Transverse colon (tissue), 4 donors: ENCODE measurements around the gene ZNF683. TPM values are rescaled to one million over a fixed set of nuclear protein-coding genes. Genes with fewer than 3 reads are reported as not detected.

Source experiments
- DNase-seq: peaks from one replicate; pipeline ENCODE4 v3.0.0-alpha.2; 2019
- H3K27ac ChIP-seq, 4 donors: fragments of 200-600 bp; sonication (generic); 2 replicates each; pipeline ENCODE4 v1.5.1; 2016 to 2018; ENCODE audit warnings: inconsistent platforms in 4 of 4
- H3K27me3 ChIP-seq: fragments of 200-600 bp; sonication (generic); 2 replicates; pipeline ENCODE4 v1.5.1; 2017; ENCODE audit warnings: inconsistent platforms
- H3K36me3 ChIP-seq, 4 donors: fragments of 200-600 bp; sonication (generic); 2 replicates each; pipeline ENCODE4 v1.5.1; 2017 to 2019; ENCODE audit warnings: inconsistent platforms in 4 of 4
- H3K4me1 ChIP-seq, 4 donors: fragments of 200-600 bp; sonication (generic); 2 replicates each; pipeline ENCODE4 v1.5.1; 2017 to 2020; ENCODE audit warnings: inconsistent platforms in 4 of 4
- H3K4me3 ChIP-seq, 4 donors: fragments of 200-600 bp; sonication (generic); 1 replicate in 1 of 4; 2 replicates in 3 of 4; pipeline versions ENCODE4 v1.5.1 to v1.6.1; 2017 to 2019; ENCODE audit warnings: inconsistent platforms in 4 of 4
- H3K9me3 ChIP-seq, 2 donors: fragments of 200-600 bp; sonication (generic); 2 replicates each; pipeline ENCODE4 v1.5.1; 2017 to 2019; ENCODE audit warnings: inconsistent platforms in 2 of 2
- CTCF ChIP-seq, 5 experiments: fragments of 200-600 bp in 3 of 5; fragments of 450-650 bp in 2 of 5; sonication (generic) in 3 of 5; IDR thresholded peaks; 1 replicate in 2 of 5; 2 replicates in 3 of 5; pipeline ENCODE4 v1.5.1; 2016 to 2017; ENCODE audit warnings: antibody characterized with exemption in 5 of 5, inconsistent platforms in 3 of 5, mild to moderate bottlenecking in 2 of 5, moderate library complexity in 1 of 5
- EP300 ChIP-seq: sonication (generic); formaldehyde crosslinking; IDR thresholded peaks from one replicate; pipeline ENCODE4 v1.6.1; 2017; ENCODE audit warnings: antibody characterized with exemption, low read depth
- POLR2A ChIP-seq: fragments of 450-650 bp; IDR thresholded peaks from one replicate; pipeline ENCODE4 v1.6.1; 2016; ENCODE audit warnings: antibody characterized with exemption, mild to moderate bottlenecking, moderate library complexity
- POLR2AphosphoS5 ChIP-seq, 3 donors: sonication (generic); formaldehyde crosslinking; IDR thresholded peaks; one replicate each; pipeline ENCODE4 v1.6.1; 2016; ENCODE audit warnings: antibody characterized with exemption in 3 of 3
- WGBS, 2 donors: methylation state at CpG; one replicate each; pipeline ENCODE4 v1.1.5; 2018; ENCODE audit warnings: low coverage in 1 of 2; 5-methylcytosine and 5-hydroxymethylcytosine counted together
- in situ Hi-C, 4 donors: fragments of 200-750 bp; cut with MboI; loops; one replicate each; pipeline versions ENCODE4 v1.15.0 to v1.15.1; 2017; ENCODE audit warnings: low sequenced_read_pairs in 3 of 4, low pct_ligation_motif_present in 1 of 4, low pct_unique_long_range_greater_than_20kb in 1 of 4
- intact Hi-C: fragments of 100-400 bp; cut with DNase I; formaldehyde crosslinking; loops from one replicate; pipeline ENCODE4 v1.15.1; 2023; ENCODE audit warnings: low total_unique reads
- total RNA-seq, 4 donors: library from RNA; depleted of rRNA; stranded (reverse); fragments of >200 nt; gene quantifications; one replicate each; pipeline ENCODE4 v1.1.0, GENCODE V29; 2016

ZNF683 gene
- total RNA-seq, 4 donors from 2014 or later, result not detected

GRCh38 chr1:26321315-26322041, 51.1 kb downstream of the ZNF683 start:
- H3K27ac ChIP-seq, result peak overlapping the region in 2 of 4 donors; percentile 5 to 13

GRCh38 chr1:26320896-26321295, 51.7 kb downstream of the ZNF683 start:
- intact Hi-C loops, result loop anchor here (2.0 kb wide), 1 partner anchor 42 kb away; no protein-coding TSS in a partner anchor
- H3K36me3 ChIP-seq, result no peaks in the 10 kb centered on the region
- H3K9me3 ChIP-seq, result no peaks in the 10 kb centered on the region
- TF ChIP-seq EP300 (no peak), POLR2AphosphoS5 (IDR thresholded peaks at IDR 0.05) (no peak), CTCF (IDR thresholded peaks at IDR 0.05) (no peak), POLR2A (no peak)
- 56% methylated on average over 2 of the region's 2 CpGs; no CpG with 5 or more reads in 1 of the 2 donors for WGBS, 2 donors
- no peak overlapping the region for H3K4me3 ChIP-seq
- H3K27me3 ChIP-seq, result no peaks in the 10 kb centered on the region
- H3K27ac ChIP-seq, result peak overlapping the region in 2 of 4 donors; percentile 5 to 13
- in situ Hi-C loops, result loop anchor here in 3 of 4 donors (5.0 to 10.0 kb wide), 2 partner anchors 44 to 46 kb away; no protein-coding TSS in a partner anchor
- H3K4me1 ChIP-seq, result peaks cover 4 to 11% (median 6%) of the 10 kb centered on the region in 4 donors
- no peak for DNase-seq

More at GRCh38 chr1:26321315-26322041, 51.1 kb downstream of the ZNF683 start:
- in situ Hi-C loops, result loop anchor here in 3 of 4 donors (5.0 to 10.0 kb wide), 2 partner anchors 44 to 47 kb away; no protein-coding TSS in a partner anchor
- Histone ChIP-seq H3K4me1 (peaks cover 4 to 11% (median 6%) of the 10 kb centered on the region in 4 donors), H3K9me3 (no peaks in the 10 kb centered on the region), H3K27me3 (no peaks in the 10 kb centered on the region), H3K4me3 (no peak overlapping the region), H3K36me3 (no peaks in the 10 kb centered on the region)
- WGBS, 2 donors, result 14 to 50% methylated on average over 2 to 16 of the region's 16 CpGs
- intact Hi-C loops, result loop anchor here (2.0 kb wide), 1 partner anchor 43 kb away; no protein-coding TSS in a partner anchor
- TF ChIP-seq POLR2A (no peak), CTCF (IDR thresholded peaks at IDR 0.05) (peak; percentile 84 to 96 (median 91))
- DNase-seq, result peak; percentile 96

- Histone ChIP-seq H3K9me3 (no peaks in the 10 kb centered on the region), H3K4me3 (peak overlapping the region in 2 of 4 donors; percentile 11 to 44), H3K27ac (peak overlapping the region; percentile 62 to 72 (median 64)), H3K27me3 (no peaks in the 10 kb centered on the region), H3K4me1 (peaks cover 4 to 22% (median 6%) of the 10 kb centered on the region in 4 donors), H3K36me3 (no peaks in the 10 kb centered on the region)
- peak; percentile 46 for DNase-seq
- in situ Hi-C loops, result no loop called here
- intact Hi-C loops, result no loop called here
- TF ChIP-seq CTCF (IDR thresholded peaks at IDR 0.05) (no peak), EP300 (no peak), POLR2AphosphoS5 (IDR thresholded peaks at IDR 0.05) (no peak), POLR2A (no peak)
- 73% methylated on average over 9 of the region's 9 CpGs; no CpG with 5 or more reads in 1 of the 2 donors for WGBS, 2 donors
Measured at GRCh38 chr1:26318338-26319064, 54.0 kb downstream of the ZNF683 start.
